Activated T-helper 2 cell treated with anti-CD3 and anti-CD28 coated beads, Interferon-gamma antibody, Interleukin-2, Interleukin-4, amounts not matched to agents 10 μg/mL and 5 μg/mL and 100 μg/mL, durations not matched to agents 14 hours and 24 hours and 36 hours (primary cell): ENCODE measurements around the gene RBP5. TPM values are rescaled to one million over a fixed set of nuclear protein-coding genes. Genes with fewer than 3 reads are reported as not detected.

Experiments
- DNase-seq: peaks from one replicate; pipeline ENCODE4 v3.0.0; 2021; ENCODE audit warnings: low spot score
- H3K27ac Mint-ChIP-seq: one replicate; pipeline ENCODE4 v1.8.0; 2021; ENCODE audit warnings: mixed read lengths
- H3K27me3 Mint-ChIP-seq: one replicate; pipeline ENCODE4 v1.8.0; 2021; ENCODE audit warnings: low read depth, mixed read lengths
- H3K36me3 Mint-ChIP-seq: one replicate; pipeline ENCODE4 v1.8.0; 2021; ENCODE audit warnings: low read depth, mixed read lengths
- H3K4me1 Mint-ChIP-seq: one replicate; pipeline ENCODE4 v1.8.0; 2021; ENCODE audit warnings: low read depth, mixed read lengths
- H3K4me3 Mint-ChIP-seq: one replicate; pipeline ENCODE4 v1.8.0; 2021; ENCODE audit warnings: low read depth, mild to moderate bottlenecking, moderate library complexity, mixed read lengths
- H3K9me3 Mint-ChIP-seq: one replicate; pipeline ENCODE4 v1.8.0; 2021; ENCODE audit warnings: mixed read lengths
- intact Hi-C: fragments of 100-400 bp; cut with micrococcal nuclease; formaldehyde crosslinking; loops from one replicate; pipeline ENCODE4 v1.15.1; 2023
- total RNA-seq: library from RNA; stranded (reverse); gene quantifications from 2 replicates; pipeline ENCODE4 v1.2.3, GENCODE V29; 2022

The RBP5 gene
- total RNA-seq, 1 donor from 2014 or later, result not detected

- Mint-ChIP-seq H3K36me3 (peaks cover 14% of the 10 kb centered on the region), H3K4me1 (peaks cover 3% of the 10 kb centered on the region), H3K4me3 (no peak overlapping the region), H3K27me3 (no peaks in the 10 kb centered on the region), H3K27ac (no peak overlapping the region), H3K9me3 (no peaks in the 10 kb centered on the region)
- intact Hi-C loops, result no loop called here
- no peak for DNase-seq
These were observed 27.8 kb upstream of the RBP5 start for GRCh38 chr12:7156259-7157197.

GRCh38 chr12:7155471-7156034 lies 26.9 kb upstream of the RBP5 start:
- intact Hi-C loops, result no loop called here
- no peak overlapping the region for H3K27ac Mint-ChIP-seq
- no peaks in the 10 kb centered on the region for H3K27me3 Mint-ChIP-seq
- peaks cover 3% of the 10 kb centered on the region for H3K4me1 Mint-ChIP-seq
- H3K36me3 Mint-ChIP-seq, result peaks cover 18% of the 10 kb centered on the region
- H3K9me3 Mint-ChIP-seq, result no peaks in the 10 kb centered on the region
- no peak for DNase-seq
- H3K4me3 Mint-ChIP-seq, result no peak overlapping the region

- peaks cover 3% of the 10 kb centered on the region for H3K4me1 Mint-ChIP-seq
- no peak for DNase-seq
- no peak overlapping the region for H3K27ac Mint-ChIP-seq
- no peaks in the 10 kb centered on the region for H3K9me3 Mint-ChIP-seq
- H3K27me3 Mint-ChIP-seq, result no peaks in the 10 kb centered on the region
- intact Hi-C loops, result no loop called here
- peaks cover 24% of the 10 kb centered on the region for H3K36me3 Mint-ChIP-seq
- no peak overlapping the region for H3K4me3 Mint-ChIP-seq
These were observed 26.3 kb upstream of the RBP5 start for GRCh38 chr12:7154901-7155470.

- H3K27me3 Mint-ChIP-seq, result no peaks in the 10 kb centered on the region
- no peak for DNase-seq
- H3K4me3 Mint-ChIP-seq, result no peak overlapping the region
- no peaks in the 10 kb centered on the region for H3K4me1 Mint-ChIP-seq
- H3K9me3 Mint-ChIP-seq, result no peaks in the 10 kb centered on the region
- H3K27ac Mint-ChIP-seq, result no peak overlapping the region
- peaks cover 31% of the 10 kb centered on the region for H3K36me3 Mint-ChIP-seq
- intact Hi-C loops, result no loop called here
These were observed 25.4 kb upstream of the RBP5 start for GRCh38 chr12:7154042-7154441.

DNA sequence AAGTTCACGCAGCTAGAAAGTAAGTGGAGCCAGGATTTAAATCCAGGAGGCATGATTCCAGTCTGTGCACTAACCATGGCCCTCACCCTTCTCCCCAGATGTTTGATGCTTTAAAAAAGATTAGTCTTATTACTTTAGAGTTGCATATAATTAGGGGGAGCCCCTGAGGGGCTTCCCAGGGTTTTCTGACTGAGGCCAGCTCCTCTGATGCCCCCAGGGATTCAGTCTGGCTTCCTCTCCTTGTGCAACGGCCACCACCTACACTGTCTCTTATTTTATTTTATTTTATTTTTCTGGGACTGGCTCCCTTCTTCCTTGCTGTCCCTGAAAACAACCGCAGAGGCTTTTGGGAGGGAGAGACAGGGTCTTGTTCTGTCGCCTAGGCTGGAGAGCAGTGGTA lies 24.1 kb upstream of the RBP5 start:
- no peak for DNase-seq
- no peaks in the 10 kb centered on the region for H3K9me3 Mint-ChIP-seq
- H3K4me3 Mint-ChIP-seq, result no peak overlapping the region
- intact Hi-C loops, result no loop called here
- H3K27me3 Mint-ChIP-seq, result no peaks in the 10 kb centered on the region
- H3K27ac Mint-ChIP-seq, result no peak overlapping the region
- no peaks in the 10 kb centered on the region for H3K4me1 Mint-ChIP-seq
- H3K36me3 Mint-ChIP-seq, result peaks cover 43% of the 10 kb centered on the region

DNA sequence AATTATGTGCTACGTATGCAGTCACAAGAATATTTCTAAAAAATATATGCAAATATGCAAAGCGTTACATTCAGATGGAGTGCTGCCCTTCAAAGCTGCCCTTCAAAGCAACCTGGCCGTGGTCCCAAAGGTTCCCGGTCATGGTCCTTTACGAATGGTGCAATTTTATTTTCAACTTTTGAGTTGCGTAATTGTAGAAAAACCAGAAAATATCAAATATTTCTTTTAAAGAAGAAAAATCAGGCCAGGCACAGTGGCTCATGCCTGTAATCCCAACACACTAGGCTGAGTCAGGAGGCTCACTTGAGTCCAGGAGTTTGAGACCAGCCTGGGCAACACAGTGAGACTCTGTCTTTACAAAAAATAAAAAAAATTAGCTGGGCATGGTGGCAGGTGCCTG lies 22.8 kb upstream of the RBP5 start:
- Mint-ChIP-seq H3K4me1 (no peaks in the 10 kb centered on the region), H3K9me3 (no peaks in the 10 kb centered on the region), H3K36me3 (peaks cover 48% of the 10 kb centered on the region), H3K27ac (no peak overlapping the region), H3K4me3 (no peak overlapping the region), H3K27me3 (no peaks in the 10 kb centered on the region)
- no peak for DNase-seq
- intact Hi-C loops, result no loop called here

- H3K9me3 Mint-ChIP-seq, result no peaks in the 10 kb centered on the region
- H3K4me1 Mint-ChIP-seq, result no peaks in the 10 kb centered on the region
- no peak overlapping the region for H3K27ac Mint-ChIP-seq
- no peak overlapping the region for H3K4me3 Mint-ChIP-seq
- no peak for DNase-seq
- no peaks in the 10 kb centered on the region for H3K27me3 Mint-ChIP-seq
- H3K36me3 Mint-ChIP-seq, result peaks cover 53% of the 10 kb centered on the region
- intact Hi-C loops, result no loop called here
These were observed 22.2 kb upstream of the RBP5 start for GRCh38 chr12:7150841-7151240.

DNA sequence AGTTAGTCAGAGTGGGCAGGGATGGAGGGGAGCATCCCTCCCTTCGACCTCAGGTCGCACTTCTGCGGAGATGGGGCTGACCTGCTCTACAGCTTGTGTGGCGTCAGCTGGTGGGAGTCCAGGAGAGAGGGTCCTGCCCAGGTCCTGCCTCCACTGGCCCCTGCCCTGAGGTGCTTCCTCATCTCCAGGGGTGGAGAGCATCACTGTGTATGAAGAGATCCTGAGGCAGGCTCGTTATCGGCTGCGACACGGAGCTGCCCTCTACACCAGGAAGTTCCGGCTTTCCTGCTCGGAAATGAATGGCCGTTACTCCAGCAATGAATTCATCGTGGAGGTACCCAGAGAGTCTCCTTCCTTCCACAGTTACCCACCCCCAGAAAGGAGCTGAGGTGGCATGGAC lies 21.7 kb upstream of the RBP5 start:
- H3K36me3 Mint-ChIP-seq, result peaks cover 57% of the 10 kb centered on the region
- H3K27me3 Mint-ChIP-seq, result no peaks in the 10 kb centered on the region
- H3K4me1 Mint-ChIP-seq, result no peaks in the 10 kb centered on the region
- DNase-seq, result no peak
- no peaks in the 10 kb centered on the region for H3K9me3 Mint-ChIP-seq
- H3K4me3 Mint-ChIP-seq, result no peak overlapping the region
- intact Hi-C loops, result no loop called here
- H3K27ac Mint-ChIP-seq, result no peak overlapping the region

- no peak for DNase-seq
- Mint-ChIP-seq H3K9me3 (no peaks in the 10 kb centered on the region), H3K27ac (no peak overlapping the region), H3K4me1 (no peaks in the 10 kb centered on the region), H3K36me3 (peaks cover 70% of the 10 kb centered on the region), H3K4me3 (no peak overlapping the region), H3K27me3 (no peaks in the 10 kb centered on the region)
- intact Hi-C loops, result no loop called here
These were observed 18.2 kb upstream of the RBP5 start for GRCh38 chr12:7146906-7147305.

GRCh38 chr12:7146228-7146627 lies 17.5 kb upstream of the RBP5 start:
- intact Hi-C loops, result no loop called here
- H3K9me3 Mint-ChIP-seq, result no peaks in the 10 kb centered on the region
- no peak overlapping the region for H3K27ac Mint-ChIP-seq
- H3K4me3 Mint-ChIP-seq, result no peak overlapping the region
- no peaks in the 10 kb centered on the region for H3K27me3 Mint-ChIP-seq
- no peak for DNase-seq
- peaks cover 76% of the 10 kb centered on the region for H3K36me3 Mint-ChIP-seq
- no peaks in the 10 kb centered on the region for H3K4me1 Mint-ChIP-seq

- Mint-ChIP-seq H3K36me3 (peaks cover 76% of the 10 kb centered on the region), H3K9me3 (no peaks in the 10 kb centered on the region)
- intact Hi-C loops, result no loop called here
These were observed 17.0 kb upstream of the RBP5 start for GRCh38 chr12:7145671-7146070.

DNA sequence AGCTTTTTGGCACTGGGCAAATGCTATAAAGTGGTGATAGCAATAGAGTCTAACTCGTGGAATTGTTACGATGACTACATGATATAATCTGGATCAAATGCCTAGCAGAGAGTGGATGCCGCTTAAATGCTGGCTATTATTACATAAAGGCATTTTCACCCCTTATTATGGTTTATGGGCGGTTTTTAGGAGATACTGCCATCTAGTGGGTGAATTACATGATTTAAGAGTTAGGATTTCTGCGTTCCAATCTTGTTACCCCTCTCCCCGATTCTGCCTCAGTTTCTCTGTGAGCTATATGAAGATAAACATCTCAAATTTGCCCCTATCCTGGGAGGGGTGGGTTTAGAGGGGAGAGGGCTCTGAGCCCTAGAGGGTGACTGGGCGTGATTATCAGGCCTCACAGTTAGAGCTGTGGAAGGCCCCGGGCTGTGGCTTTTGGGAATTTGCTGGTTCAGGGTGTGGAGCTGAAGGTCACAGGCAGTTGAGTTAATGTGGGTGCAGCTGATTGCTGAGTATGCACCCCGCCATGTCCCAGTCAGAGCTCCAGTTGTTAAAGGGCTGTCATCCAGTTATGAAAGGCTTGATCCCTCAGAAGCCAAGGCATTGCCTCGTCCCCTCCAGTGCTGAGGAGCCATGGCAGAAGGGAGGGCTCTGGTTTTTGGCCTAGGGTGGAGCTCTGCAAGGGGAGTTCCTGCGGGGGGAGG lies 15.9 kb upstream of the RBP5 start:
- intact Hi-C loops, result no loop called here
- peaks cover 72% of the 10 kb centered on the region for H3K36me3 Mint-ChIP-seq

More at GRCh38 chr12:7145671-7146070, 17.0 kb upstream of the RBP5 start:
- DNase-seq, result no peak
- Mint-ChIP-seq H3K4me1 (no peaks in the 10 kb centered on the region), H3K4me3 (no peak overlapping the region), H3K27ac (no peak overlapping the region), H3K27me3 (no peaks in the 10 kb centered on the region)

More for the DNA sequence above, 15.9 kb upstream of the RBP5 start:
- no peak overlapping the region for H3K4me3 Mint-ChIP-seq
- H3K4me1 Mint-ChIP-seq, result no peaks in the 10 kb centered on the region
- no peaks in the 10 kb centered on the region for H3K27me3 Mint-ChIP-seq
- H3K9me3 Mint-ChIP-seq, result no peaks in the 10 kb centered on the region
- no peak for DNase-seq
- no peak overlapping the region for H3K27ac Mint-ChIP-seq
